Calu3 (cell line): ENCODE data around the gene C1QTNF5. TPM values are rescaled to one million over a fixed set of nuclear protein-coding genes. Genes with fewer than 3 reads are reported as not detected.

Experiments used
- BruUV-seq: library from RNA; stranded (reverse); fragments of 400-500 nt; replicated peaks from 2 replicates; lab custom pipeline; 2021; lab: Mats Ljungman, UMichigan
- CTCF ChIA-PET: fragments of 300-600 bp; sonication (Branson Sonifier 250); formaldehyde crosslinking; loops from one replicate; lab custom pipeline; 2022; ENCODE audit warnings: antibody characterized with exemption; lab: Charles Lee
- DNase-seq: peaks from one replicate; pipeline ENCODE4 v3.0.0; 2022
- H3K27ac Mint-ChIP-seq: one replicate; pipeline ENCODE4 v1.8.0; 2022; ENCODE audit warnings: mixed read lengths; ENCODE audit not compliant: unreplicated experiment
- H3K27me3 Mint-ChIP-seq: one replicate; pipeline ENCODE4 v1.8.0; 2022; ENCODE audit warnings: mixed read lengths; ENCODE audit not compliant: unreplicated experiment
- H3K36me3 Mint-ChIP-seq: one replicate; pipeline ENCODE4 v1.8.0; 2022; ENCODE audit warnings: mild to moderate bottlenecking, moderate library complexity, mixed read lengths; ENCODE audit not compliant: insufficient read depth, unreplicated experiment
- H3K4me1 Mint-ChIP-seq: one replicate; pipeline ENCODE4 v1.8.0; 2022; ENCODE audit warnings: mild to moderate bottlenecking, low read depth, mixed read lengths; ENCODE audit not compliant: unreplicated experiment
- H3K4me3 Mint-ChIP-seq: one replicate; pipeline ENCODE4 v1.8.0; 2022; ENCODE audit warnings: mild to moderate bottlenecking, low read depth, moderate library complexity, mixed read lengths; ENCODE audit not compliant: unreplicated experiment
- H3K9me3 Mint-ChIP-seq: one replicate; pipeline ENCODE4 v1.8.0; 2022; ENCODE audit warnings: low read depth, mixed read lengths; ENCODE audit not compliant: unreplicated experiment
- CTCF ChIP-seq: fragments of 200-600 bp; IDR thresholded peaks from one replicate; pipeline ENCODE4 v1.8.0; 2022; ENCODE audit warnings: antibody characterized with exemption; ENCODE audit not compliant: unreplicated experiment
- intact Hi-C: fragments of 100-400 bp; cut with micrococcal nuclease; formaldehyde crosslinking; loops from one replicate; pipeline ENCODE4 v1.10.0; 2022; ENCODE audit not compliant: unreplicated experiment
- total RNA-seq: library from RNA; stranded (reverse); gene quantifications from 2 replicates; pipeline ENCODE4 v1.2.3, GENCODE V29; 2022

Gene C1QTNF5
- total RNA-seq, 1 experiment from 2014 or later = not detected

GRCh38 chr11:119309953-119310681 lies 30.6 kb downstream of the C1QTNF5 start:
- no TSS peak for BruUV-seq
- Mint-ChIP-seq H3K27ac (no peak overlapping the region), H3K4me1 (no peaks in the 10 kb centered on the region), H3K36me3 (no peaks in the 10 kb centered on the region), H3K27me3 (no peaks in the 10 kb centered on the region), H3K4me3 (no peak overlapping the region), H3K9me3 (no peaks in the 10 kb centered on the region)
- TF ChIP-seq CTCF = no peak
- CTCF ChIA-PET = no interaction called here
- DNase-seq = no peak
- intact Hi-C loops = no loop called here

- intact Hi-C loops = no loop called here
- CTCF ChIA-PET = no interaction called here
- H3K27me3 Mint-ChIP-seq = no peaks in the 10 kb centered on the region
- no peak overlapping the region for H3K27ac Mint-ChIP-seq
- H3K9me3 Mint-ChIP-seq = no peaks in the 10 kb centered on the region
- H3K4me1 Mint-ChIP-seq = no peaks in the 10 kb centered on the region
- BruUV-seq = no TSS peak
- no peak overlapping the region for H3K4me3 Mint-ChIP-seq
- no peak for TF ChIP-seq CTCF
- no peaks in the 10 kb centered on the region for H3K36me3 Mint-ChIP-seq
- no peak for DNase-seq
Observed at GRCh38 chr11:119309411-119309810, 31.3 kb downstream of the C1QTNF5 start.

- no peak overlapping the region for H3K27ac Mint-ChIP-seq
- no peaks in the 10 kb centered on the region for H3K4me1 Mint-ChIP-seq
- TF ChIP-seq CTCF = no peak
- no peak for DNase-seq
- no peaks in the 10 kb centered on the region for H3K9me3 Mint-ChIP-seq
- no TSS peak for BruUV-seq
- intact Hi-C loops = no loop called here
- no peaks in the 10 kb centered on the region for H3K27me3 Mint-ChIP-seq
- H3K4me3 Mint-ChIP-seq = no peak overlapping the region
- CTCF ChIA-PET = no interaction called here
- H3K36me3 Mint-ChIP-seq = no peaks in the 10 kb centered on the region
Observed at GRCh38 chr11:119307974-119308373, 32.7 kb downstream of the C1QTNF5 start.

GRCh38 chr11:119307219-119307618 lies 33.5 kb downstream of the C1QTNF5 start:
- Mint-ChIP-seq H3K27ac (no peak overlapping the region), H3K27me3 (no peaks in the 10 kb centered on the region), H3K4me1 (no peaks in the 10 kb centered on the region), H3K4me3 (no peak overlapping the region), H3K36me3 (peaks cover 5% of the 10 kb centered on the region), H3K9me3 (no peaks in the 10 kb centered on the region)
- DNase-seq = no peak
- intact Hi-C loops = no loop called here
- no TSS peak for BruUV-seq
- no peak for TF ChIP-seq CTCF
- CTCF ChIA-PET = no interaction called here
